Measurements from ENCODE around the gene FNDC3A.
"Not testable (repeated sequence)": the region's sequence is repeated elsewhere in the genome, so short reads cannot be mapped to it uniquely, and the experiment has no call there.

Gene FNDC3A

GRCh38 chr13:48976576-48977285, 1.0 kb downstream of the FNDC3A start:
- no peak for DNase-seq

- DNase-seq, result peak; percentile 7
These were observed 1.5 kb downstream of the FNDC3A start for GRCh38 chr13:48977286-48977625.

DNA sequence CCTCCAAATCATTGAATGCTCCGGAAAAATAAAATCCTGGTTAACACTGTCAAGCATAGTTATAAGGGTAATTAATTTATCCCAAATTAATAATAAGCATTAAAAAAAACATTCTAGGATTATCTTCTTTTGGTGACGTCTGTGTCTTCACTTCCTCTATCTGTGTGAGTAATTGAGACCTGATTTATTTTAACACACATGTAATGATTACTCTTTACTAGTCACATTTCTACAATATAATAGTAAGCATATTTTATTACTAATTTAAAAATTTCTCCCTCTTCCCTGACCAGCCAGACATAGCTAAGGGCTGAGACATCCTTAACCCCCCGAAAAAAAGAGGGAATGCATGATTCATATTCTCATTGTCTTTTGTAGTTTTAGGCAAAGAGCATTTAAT, 2.3 kb downstream of the FNDC3A start:
- DNase-seq, result no peak

DNA sequence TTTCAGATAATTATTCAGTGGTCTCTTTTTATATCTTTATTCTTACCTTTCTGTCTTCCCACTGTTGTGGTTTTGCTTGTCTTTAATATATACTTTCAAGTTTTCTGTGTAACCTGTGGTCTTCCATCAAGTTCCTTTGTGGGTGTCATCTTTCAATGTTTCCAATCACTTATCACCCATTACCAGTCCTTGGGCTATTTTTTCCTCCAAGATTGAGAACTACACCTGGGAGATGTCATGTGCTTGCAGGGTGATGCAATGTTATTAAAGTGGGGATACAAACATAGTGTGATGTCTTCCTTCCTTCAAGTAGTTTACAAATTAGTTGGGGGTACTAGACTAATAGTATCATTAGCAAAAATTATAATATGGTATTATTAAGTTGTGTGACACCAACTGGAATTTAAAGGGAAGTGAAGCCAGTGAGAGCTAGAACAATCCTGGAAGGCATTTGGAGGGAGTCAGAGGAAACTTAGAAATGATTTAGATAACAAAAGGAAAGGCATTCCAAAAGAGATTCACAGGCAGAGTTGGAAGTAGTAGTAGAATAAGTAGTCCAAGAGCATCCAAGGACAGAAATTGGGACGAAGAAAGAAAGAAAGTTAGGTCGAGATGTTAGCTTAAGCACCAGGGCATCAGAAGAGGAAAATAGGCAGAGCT, 3.4 kb downstream of the FNDC3A start:
- no peak for DNase-seq

DNA sequence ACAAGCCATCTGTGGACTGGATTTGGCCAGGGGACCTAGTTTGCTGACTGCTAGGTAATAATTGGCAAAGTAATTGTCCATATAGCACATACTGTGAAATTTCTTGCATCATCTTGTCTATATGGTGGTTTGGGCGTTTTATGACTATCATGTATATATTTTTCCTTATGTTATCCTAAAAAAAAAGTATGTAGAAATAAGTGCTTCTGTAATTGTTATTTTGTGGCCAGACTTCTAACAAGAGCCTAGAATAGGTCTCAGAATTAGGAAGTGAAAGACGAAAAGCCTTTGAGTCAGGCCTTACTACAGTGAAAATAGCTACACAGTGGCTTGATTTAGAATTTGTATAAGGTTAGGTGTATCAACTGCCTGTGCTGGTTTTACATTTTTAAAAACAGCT, 4.2 kb downstream of the FNDC3A start:
- no peak for DNase-seq

DNA sequence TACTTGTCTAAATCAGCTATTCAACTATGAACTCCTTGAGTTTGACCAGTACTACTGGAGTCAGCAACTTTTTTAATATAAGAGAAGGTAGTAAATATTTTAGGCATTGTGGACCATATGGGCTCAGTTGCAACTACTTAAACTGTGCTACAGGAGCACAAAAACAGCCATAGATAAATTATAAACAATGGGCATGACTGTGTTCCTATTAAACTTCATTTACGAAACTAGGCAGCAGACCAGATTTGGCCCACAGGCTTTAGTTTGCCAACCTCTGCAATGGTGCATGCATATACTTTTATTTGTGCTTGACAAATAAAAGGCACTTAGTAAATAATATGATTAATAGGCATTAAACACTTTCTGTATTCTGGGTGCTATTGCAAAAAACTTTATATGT, 7.6 kb downstream of the FNDC3A start:
- DNase-seq, result no peak

DNA sequence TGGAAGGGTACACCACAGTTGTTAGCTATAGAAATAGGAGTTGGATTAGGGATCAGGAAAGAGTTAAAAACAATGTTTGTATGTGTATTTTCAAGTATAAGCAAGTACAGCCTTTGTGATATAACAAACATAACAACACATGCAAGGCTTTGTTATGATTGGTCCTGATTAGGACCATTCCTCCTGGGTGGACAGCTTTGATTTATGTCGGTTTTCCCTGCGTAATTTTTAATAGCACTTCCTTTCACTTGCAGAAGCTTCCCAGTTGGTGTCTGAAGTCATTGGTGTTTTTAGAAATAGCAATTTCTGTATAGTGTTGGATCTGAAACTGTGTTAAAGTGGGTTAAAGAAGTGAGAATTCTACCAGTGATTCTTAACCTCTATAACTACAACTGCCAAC, 10.0 kb downstream of the FNDC3A start:
- DNase-seq, result no peak

DNA sequence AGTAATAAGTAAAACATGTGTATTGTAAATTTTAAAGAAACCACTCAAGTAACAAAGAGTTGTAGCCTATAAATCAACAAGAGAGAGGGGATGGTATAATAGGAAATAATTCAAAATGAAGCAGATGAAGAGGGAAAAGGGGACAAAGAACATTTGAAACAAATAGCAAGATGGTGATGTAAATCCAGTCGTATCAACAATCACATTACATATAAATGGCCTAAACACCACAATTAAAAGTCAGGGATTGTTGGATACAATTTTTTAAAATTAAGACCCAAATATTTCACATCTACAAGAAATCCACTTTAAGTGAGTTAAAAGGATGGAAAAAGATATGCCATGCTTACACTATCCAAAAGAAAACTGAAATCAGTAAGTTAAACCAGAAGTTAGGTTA, 15.2 kb downstream of the FNDC3A start:
- no peak for DNase-seq

- DNase-seq, result no peak
These were observed 17.4 kb downstream of the FNDC3A start for GRCh38 chr13:48993150-48993549.

GRCh38 chr13:48994706-48995105, 19.0 kb downstream of the FNDC3A start:
- DNase-seq, result peak; percentile 15

GRCh38 chr13:48998641-48999292, 23.1 kb downstream of the FNDC3A start:
- no peak for DNase-seq

GRCh38 chr13:49000247-49000646, 24.5 kb downstream of the FNDC3A start:
- DNase-seq, result no peak

- DNase-seq, result not testable (repeated sequence)
These were observed 43.4 kb downstream of the FNDC3A start for GRCh38 chr13:49018986-49019635.

DNA sequence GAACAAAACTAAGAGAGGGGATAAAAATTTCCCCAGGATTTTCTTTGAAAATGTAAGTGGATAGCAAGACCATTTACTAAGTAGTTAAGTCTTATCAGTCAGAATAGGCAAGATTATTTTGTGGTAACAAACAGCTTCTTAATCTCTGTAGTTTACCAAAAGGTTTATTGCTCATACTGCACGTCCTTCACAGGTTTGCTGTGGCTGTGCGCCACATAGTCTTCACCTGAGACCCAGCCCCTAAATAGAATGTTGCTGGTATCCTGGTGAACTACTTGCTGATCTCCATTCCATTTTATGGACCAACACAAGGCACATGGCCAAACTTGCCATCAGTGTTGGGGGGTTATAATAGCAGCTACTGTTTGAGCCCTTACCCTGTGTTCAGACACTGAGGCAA, 44.6 kb downstream of the FNDC3A start:
- no peak for DNase-seq

DNA sequence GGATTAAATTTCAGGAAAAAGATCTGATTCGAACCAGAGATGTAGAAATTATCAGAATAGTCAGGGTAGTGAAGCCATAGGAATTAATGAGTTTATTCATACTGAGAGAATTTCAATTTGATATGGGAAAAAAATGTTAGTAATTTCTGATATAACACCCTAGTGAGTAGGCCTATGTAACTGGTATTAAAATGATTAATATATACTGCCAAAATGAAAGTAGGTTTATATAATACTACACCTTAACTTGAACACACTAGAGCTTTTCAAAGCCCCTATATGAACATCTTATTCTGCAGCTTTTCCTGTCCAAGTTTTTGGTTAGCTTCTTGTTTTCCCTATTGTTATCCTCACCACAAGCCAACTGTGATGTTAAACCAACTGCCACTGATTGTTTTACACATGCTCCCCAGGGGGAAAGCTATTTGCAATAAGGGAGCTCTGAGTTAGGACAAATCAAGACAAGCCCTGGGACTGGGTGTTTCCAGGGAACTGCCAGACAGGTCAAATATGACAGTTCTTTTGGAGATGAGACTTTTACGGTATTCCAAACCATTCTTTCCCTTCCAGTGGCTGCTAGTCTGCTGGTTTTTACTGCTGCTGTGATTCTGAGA, 45.3 kb downstream of the FNDC3A start:
- DNase-seq, result no peak

DNA sequence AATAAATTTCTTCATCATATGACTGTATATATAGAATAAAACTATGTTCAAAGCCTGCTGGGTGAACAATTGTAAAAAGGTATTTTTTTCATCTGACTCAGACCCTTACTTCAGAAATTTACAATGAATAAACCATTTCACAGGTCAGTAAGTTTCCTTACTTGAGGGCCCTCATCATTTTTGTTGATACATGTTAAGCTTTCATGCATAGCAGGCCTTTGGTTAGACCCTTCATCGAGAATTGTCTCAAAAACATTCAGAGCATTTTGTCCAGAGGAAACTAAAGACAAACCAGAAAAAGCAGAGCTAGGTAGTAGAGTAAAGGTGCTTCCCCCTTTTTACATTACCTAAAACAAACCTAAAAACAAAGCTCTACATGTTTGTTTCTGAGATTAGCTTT, 46.2 kb downstream of the FNDC3A start:
- no peak for DNase-seq

GRCh38 chr13:49022472-49023144, 46.9 kb downstream of the FNDC3A start:
- no peak for DNase-seq

- DNase-seq, result no peak
These were observed 47.7 kb downstream of the FNDC3A start for GRCh38 chr13:49023431-49023830.

GRCh38 chr13:49026851-49027250, 51.1 kb downstream of the FNDC3A start:
- DNase-seq, result no peak

GRCh38 chr13:49029570-49029969, 53.9 kb downstream of the FNDC3A start:
- DNase-seq, result peak; percentile 24

DNA sequence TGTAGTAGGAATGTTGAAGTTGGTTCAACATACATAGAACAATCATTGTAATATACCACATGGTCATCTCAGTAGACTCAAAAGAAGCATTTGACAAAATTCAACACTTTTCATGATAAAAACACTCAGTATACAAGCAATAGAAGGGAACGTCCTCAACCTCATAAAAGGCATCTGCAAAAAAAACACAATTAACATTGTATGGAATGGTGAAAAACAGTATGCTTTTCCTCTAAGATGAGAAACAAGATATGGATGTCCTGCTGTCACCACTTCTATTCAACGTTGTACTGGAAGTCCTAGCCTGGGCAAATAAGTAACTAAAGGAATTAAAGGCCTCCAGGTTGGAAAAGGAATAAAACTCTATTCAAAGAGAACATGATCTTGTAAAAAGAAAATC, 54.5 kb downstream of the FNDC3A start:
- no peak for DNase-seq

GRCh38 chr13:49040872-49041271, 65.2 kb downstream of the FNDC3A start:
- no peak for DNase-seq

DNA sequence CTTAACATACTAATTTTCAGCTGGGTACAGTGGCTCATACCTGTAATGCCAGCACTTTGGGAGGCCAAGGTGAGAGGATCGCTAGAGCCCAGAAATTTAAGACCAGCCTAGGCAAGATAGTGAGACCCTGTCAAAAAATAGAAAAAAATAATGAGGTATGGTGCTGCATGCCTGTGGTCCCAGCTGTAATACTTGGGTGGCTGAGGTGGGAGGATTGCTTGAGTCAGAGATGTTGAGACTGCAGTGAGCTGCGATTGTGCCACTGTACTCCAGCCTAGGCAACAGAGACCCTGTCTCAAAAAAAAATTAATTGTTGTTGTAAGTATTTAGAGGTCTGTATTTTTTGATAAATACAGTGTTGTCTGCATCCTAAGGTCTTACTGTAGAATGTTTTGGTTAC, 66.8 kb downstream of the FNDC3A start:
- no peak for DNase-seq

All from activated CD4-positive, alpha-beta T cell treated with anti-CD3 and anti-CD28 coated beads, Interleukin-2, Interleukin-6, amounts not matched to agents 100 ng/mL and 50 ng/mL, durations not matched to agents 16 hours and 8 hours (primary cell).